Panc1 (cell line): Measurements from ENCODE around the gene TMPRSS3.

Experiments used
- CTCF ChIP-seq: fragments of 450-650 bp; IDR thresholded peaks from 2 replicates; pipeline ENCODE4 v1.5.1; 2017; ENCODE audit warnings: mild to moderate bottlenecking
- POLR2AphosphoS5 ChIP-seq: IDR thresholded peaks from 2 replicates; pipeline ENCODE4 v1.6.1; 2012; ENCODE audit warnings: mild to moderate bottlenecking, low read depth, low read length, moderate library complexity
- REST ChIP-seq, 2 experiments: IDR thresholded peaks; 2 replicates each; pipeline ENCODE4 v1.6.1; 2011 to 2012; ENCODE audit warnings: low read depth in 2 of 2, control low read depth in 1 of 2, low read length in 1 of 2, mild to moderate bottlenecking in 1 of 2, moderate library complexity in 1 of 2; ENCODE audit not compliant: insufficient read depth in 1 of 2
- SIN3A ChIP-seq: IDR thresholded peaks from 2 replicates; pipeline ENCODE4 v1.6.1; 2012; ENCODE audit warnings: low read depth, mild to moderate bottlenecking, low read length, moderate library complexity, borderline replicate concordance; ENCODE audit not compliant: insufficient read depth
- TCF7L2 ChIP-seq: IDR thresholded peaks from 2 replicates; pipeline ENCODE4 v1.6.1; 2011; ENCODE audit warnings: mild to moderate bottlenecking, low read depth, low read length, inconsistent platforms

DNA sequence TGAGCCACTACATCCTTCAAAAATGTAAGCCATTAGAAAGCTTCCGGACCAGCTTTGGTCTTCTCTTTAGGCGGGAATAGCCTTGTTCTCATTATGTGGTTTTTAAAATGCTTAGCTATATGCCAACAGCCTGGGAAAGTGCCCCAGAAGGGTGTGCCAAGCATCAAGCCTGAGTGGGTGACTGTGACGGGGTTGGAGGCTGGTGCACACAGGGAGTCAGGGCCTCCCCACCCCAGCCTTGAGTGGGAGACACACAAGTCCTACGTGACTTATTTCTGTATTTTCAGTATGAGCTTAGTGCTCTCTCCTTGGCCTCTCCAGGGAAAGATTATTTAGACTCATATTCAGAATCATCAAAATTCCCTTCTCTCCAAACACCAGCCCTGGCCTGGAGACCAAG lies 17.6 kb upstream of the TMPRSS3 start:
- TF ChIP-seq CTCF (no peak), POLR2AphosphoS5 (no peak), SIN3A (no peak), TCF7L2 (no peak), REST (IDR thresholded peaks at IDR 0.05; ENCODE audit: insufficient read depth in 1 of 2, low read depth in 2 of 2, low read length in 1 of 2) (no peak)
